H9 (cell line): ENCODE data around the gene PPBP. TPM values are rescaled to one million over a fixed set of nuclear protein-coding genes. Genes with fewer than 3 reads are reported as not detected.

ENCODE experiments used
- DNase-seq: peaks from one replicate; pipeline ENCODE4 v3.0.0-alpha.2; 2017
- H2AFZ ChIP-seq: one replicate; pipeline ENCODE4 v1.6.1; 2013; ENCODE audit warnings: mild to moderate bottlenecking, low read length, control low read depth, moderate library complexity
- H2AK5ac ChIP-seq: 2 replicates; pipeline ENCODE4 v1.6.1; 2013; ENCODE audit warnings: low read length, control low read depth, mixed read lengths; ENCODE audit not compliant: insufficient read length
- H2BK120ac ChIP-seq: one replicate; pipeline ENCODE4 v1.6.1; 2013; ENCODE audit warnings: low read depth, mild to moderate bottlenecking, low read length, control low read depth, inconsistent platforms; ENCODE audit not compliant: poor library complexity, severe bottlenecking
- H2BK12ac ChIP-seq: 2 replicates; pipeline ENCODE4 v1.6.1; 2013; ENCODE audit warnings: low read length, control low read depth, mixed read lengths, low read depth; ENCODE audit not compliant: insufficient read length
- H2BK15ac ChIP-seq: 2 replicates; pipeline ENCODE4 v1.6.1; 2013; ENCODE audit warnings: low read depth, low read length, control low read depth
- H2BK20ac ChIP-seq: one replicate; pipeline ENCODE4 v1.6.1; 2013; ENCODE audit warnings: low read depth, mild to moderate bottlenecking, low read length, control low read depth, inconsistent platforms; ENCODE audit not compliant: poor library complexity, severe bottlenecking
- H2BK5ac ChIP-seq: 2 replicates; pipeline ENCODE4 v1.6.1; 2013; ENCODE audit warnings: low read length, control low read depth, mixed read lengths; ENCODE audit not compliant: insufficient read length
- H3K14ac ChIP-seq: 2 replicates; pipeline ENCODE4 v1.6.1; 2013; ENCODE audit warnings: low read length, control low read depth; ENCODE audit not compliant: insufficient read depth
- H3K18ac ChIP-seq: 2 replicates; pipeline ENCODE4 v1.6.1; 2013; ENCODE audit warnings: low read depth, mild to moderate bottlenecking, mixed read lengths, low read length, control low read depth; ENCODE audit not compliant: insufficient read length
- H3K23ac ChIP-seq: 2 replicates; pipeline ENCODE4 v1.6.1; 2013; ENCODE audit warnings: low read length, control low read depth, mixed read lengths, low read depth; ENCODE audit not compliant: insufficient read length
- H3K23me2 ChIP-seq: 2 replicates; pipeline ENCODE4 v1.6.1; 2013; ENCODE audit warnings: low read depth, mild to moderate bottlenecking, mixed read lengths, low read length, control low read depth; ENCODE audit not compliant: insufficient read length, poor library complexity, severe bottlenecking
- H3K27ac ChIP-seq: 2 replicates; pipeline ENCODE4 v1.5.1; 2013; ENCODE audit warnings: low read length, control low read depth, mixed read lengths, low read depth; ENCODE audit not compliant: insufficient read length
- H3K27me3 ChIP-seq: 2 replicates; pipeline ENCODE4 v1.6.1; 2013; ENCODE audit warnings: low read length, control low read depth, inconsistent platforms; ENCODE audit not compliant: insufficient read depth
- H3K4ac ChIP-seq: 2 replicates; pipeline ENCODE4 v1.6.1; 2013; ENCODE audit warnings: low read depth, mild to moderate bottlenecking, control low read depth, inconsistent platforms, low read length, moderate library complexity
- H3K4me1 ChIP-seq: 2 replicates; pipeline ENCODE4 v1.6.1; 2013; ENCODE audit warnings: low read length, control low read depth, inconsistent platforms; ENCODE audit not compliant: insufficient read depth
- H3K4me2 ChIP-seq: 2 replicates; pipeline ENCODE4 v1.6.1; 2013; ENCODE audit warnings: low read length, control low read depth, mixed read lengths; ENCODE audit not compliant: insufficient read length, insufficient read depth
- H3K56ac ChIP-seq: 2 replicates; pipeline ENCODE4 v1.6.1; 2013; ENCODE audit warnings: low read depth, mild to moderate bottlenecking, mixed read lengths, low read length, control low read depth; ENCODE audit not compliant: insufficient read length
- H3K79me1 ChIP-seq: 2 replicates; pipeline ENCODE4 v1.6.1; 2013; ENCODE audit warnings: low read depth, mild to moderate bottlenecking, moderate library complexity, low read length, control low read depth, inconsistent platforms; ENCODE audit not compliant: insufficient read depth, poor library complexity, severe bottlenecking
- H3K79me2 ChIP-seq: 2 replicates; pipeline ENCODE4 v1.6.1; 2013; ENCODE audit warnings: low read length, control low read depth, inconsistent platforms; ENCODE audit not compliant: insufficient read depth
- H3K9ac ChIP-seq: 2 replicates; pipeline ENCODE4 v1.6.1; 2013; ENCODE audit warnings: low read length, control low read depth, mixed read lengths; ENCODE audit not compliant: insufficient read length; ENCODE audit errors: extremely low read depth
- H3K9me3 ChIP-seq: one replicate; pipeline ENCODE4 v1.6.1; 2013; ENCODE audit warnings: low read depth, low read length, inconsistent platforms; ENCODE audit not compliant: control insufficient read depth
- H3T11ph ChIP-seq: one replicate; pipeline ENCODE4 v1.6.1; 2013; ENCODE audit warnings: mild to moderate bottlenecking, low read length, control low read depth, inconsistent platforms
- H4K20me1 ChIP-seq: one replicate; pipeline ENCODE4 v1.6.1; 2013; ENCODE audit not compliant: control insufficient read depth, insufficient read length, insufficient read depth
- H4K5ac ChIP-seq: 2 replicates; pipeline ENCODE4 v1.6.1; 2013; ENCODE audit warnings: low read depth, mild to moderate bottlenecking, mixed read lengths, low read length, control low read depth; ENCODE audit not compliant: insufficient read length
- H4K8ac ChIP-seq: replicated peaks from 2 replicates; pipeline ENCODE4 v1.6.1; 2013; ENCODE audit warnings: low read length, control low read depth, mixed read lengths, low read depth; ENCODE audit not compliant: insufficient read length
- H4K91ac ChIP-seq: 2 replicates; pipeline ENCODE4 v1.6.1; 2013; ENCODE audit warnings: low read depth, mild to moderate bottlenecking, moderate library complexity, mixed read lengths, low read length, control low read depth; ENCODE audit not compliant: insufficient read length
- H3K27ac Mint-ChIP-seq, 3 experiments: 2 replicates in 2 of 3; 3 replicates in 1 of 3; pipeline ENCODE4 v1.8.0; 2020 to 2021; ENCODE audit warnings: mixed read lengths in 3 of 3, mild to moderate bottlenecking in 1 of 3, moderate library complexity in 1 of 3
- H3K27me3 Mint-ChIP-seq: 2 replicates; pipeline ENCODE4 v1.8.0; 2021; ENCODE audit warnings: low read depth, mild to moderate bottlenecking, moderate library complexity, mixed read lengths
- H3K36me3 Mint-ChIP-seq, 3 experiments: 2 replicates in 2 of 3; 3 replicates in 1 of 3; pipeline ENCODE4 v1.8.0; 2020 to 2021; ENCODE audit warnings: low read depth in 3 of 3, mixed read lengths in 3 of 3; ENCODE audit not compliant: insufficient read depth in 1 of 3
- H3K4me1 Mint-ChIP-seq, 2 experiments: 2 replicates each; pipeline ENCODE4 v1.8.0; 2020; ENCODE audit warnings: mixed read lengths in 2 of 2
- H3K4me3 Mint-ChIP-seq, 2 experiments: 2 replicates in 1 of 2; 3 replicates in 1 of 2; pipeline ENCODE4 v1.8.0; 2020 to 2021; ENCODE audit warnings: mild to moderate bottlenecking in 2 of 2, mixed read lengths in 2 of 2, moderate library complexity in 1 of 2
- H3K9me3 Mint-ChIP-seq, 2 experiments: 2 replicates in 1 of 2; 3 replicates in 1 of 2; pipeline ENCODE4 v1.8.0; 2020; ENCODE audit warnings: mild to moderate bottlenecking in 2 of 2, mixed read lengths in 2 of 2, moderate library complexity in 1 of 2
- WGBS: extraction: QIAGEN DNeasy Blood & Tissue Kit; methylation state at CpG from one replicate; pipeline ENCODE4 v1.1.7; 2013; ENCODE audit warnings: missing lambda C conversion rate, low lambda C conversion rate, mixed read lengths; ENCODE audit not compliant: insufficient read length; ENCODE audit errors: extremely low coverage; 5-methylcytosine and 5-hydroxymethylcytosine counted together
- total RNA-seq: library from RNA; stranded (reverse); gene quantifications from 2 replicates; pipeline ENCODE4 v1.2.1, GENCODE V29; 2021
- TF ChIP-seq, protein P1 (sequence below): fragments of 200-600 bp; sonication (generic); conservative IDR thresholded peaks from 3 replicates; pipeline ENCODE4 v1.8.0; 2021; ENCODE audit warnings: antibody characterized with exemption, mild to moderate bottlenecking

The PPBP gene
- total RNA-seq, 1 experiment from 2014 or later = 0.33 TPM

DNA sequence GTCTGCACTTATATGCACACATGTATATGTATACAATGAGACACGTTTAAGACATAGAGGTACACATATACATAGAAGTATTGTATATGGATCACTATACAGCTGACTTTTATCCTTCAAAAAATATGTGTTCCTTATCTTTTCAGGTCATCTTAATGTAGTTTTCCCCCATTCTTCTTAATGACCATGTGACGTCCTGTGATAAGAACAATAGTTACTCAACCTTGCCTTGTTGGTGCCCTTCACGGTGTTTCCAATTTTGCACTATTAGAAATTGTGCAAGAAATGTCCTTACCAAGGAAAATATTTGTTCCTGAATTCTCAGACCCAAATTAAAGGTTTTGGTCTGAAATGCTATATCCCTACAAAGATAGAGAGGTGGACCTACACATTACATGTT is 1.0 kb upstream of the PPBP start:
- Histone ChIP-seq H2AFZ (no peak overlapping the region), H2BK12ac (no peak overlapping the region), H2BK5ac (no peak overlapping the region), H3K23ac (no peak overlapping the region), H3K9ac (no peak overlapping the region), H3K23me2 (no peaks in the 10 kb centered on the region), H2BK20ac (no peak overlapping the region), H3K4me1 (no peaks in the 10 kb centered on the region; the same call in 1 of the 2 replicates), H4K5ac (no peak overlapping the region), H3K79me2 (no peaks in the 10 kb centered on the region), H3K14ac (no peak overlapping the region), H3K27me3 (no peaks in the 10 kb centered on the region), H3K79me1 (no peaks in the 10 kb centered on the region), H4K20me1 (no peaks in the 10 kb centered on the region), H4K91ac (no peak overlapping the region), H3K9me3 (no peaks in the 10 kb centered on the region), H3T11ph (no peak overlapping the region), H3K4me2 (no peak overlapping the region), H2BK15ac (no peak overlapping the region), H3K27ac (no peak overlapping the region), H2AK5ac (no peak overlapping the region), H2BK120ac (no peak overlapping the region), H4K8ac (no peak overlapping the region), H3K56ac (no peak overlapping the region), H3K18ac (no peak overlapping the region), H3K4ac (no peak overlapping the region)
- Mint-ChIP-seq H3K4me1 (peaks cover 29 to 47% of the 10 kb centered on the region in 2 experiments), H3K9me3 (peaks cover 0 to 7% of the 10 kb centered on the region in 2 experiments; a peak in 2 of 5 replicates), H3K27me3 (no peaks in the 10 kb centered on the region), H3K36me3 (peaks cover 0 to 26% (median 14%) of the 10 kb centered on the region in 3 experiments; a peak in 5 of 7 replicates), H3K4me3 (no peak overlapping the region), H3K27ac (no peak overlapping the region)
- TF ChIP-seq, protein P1, sequence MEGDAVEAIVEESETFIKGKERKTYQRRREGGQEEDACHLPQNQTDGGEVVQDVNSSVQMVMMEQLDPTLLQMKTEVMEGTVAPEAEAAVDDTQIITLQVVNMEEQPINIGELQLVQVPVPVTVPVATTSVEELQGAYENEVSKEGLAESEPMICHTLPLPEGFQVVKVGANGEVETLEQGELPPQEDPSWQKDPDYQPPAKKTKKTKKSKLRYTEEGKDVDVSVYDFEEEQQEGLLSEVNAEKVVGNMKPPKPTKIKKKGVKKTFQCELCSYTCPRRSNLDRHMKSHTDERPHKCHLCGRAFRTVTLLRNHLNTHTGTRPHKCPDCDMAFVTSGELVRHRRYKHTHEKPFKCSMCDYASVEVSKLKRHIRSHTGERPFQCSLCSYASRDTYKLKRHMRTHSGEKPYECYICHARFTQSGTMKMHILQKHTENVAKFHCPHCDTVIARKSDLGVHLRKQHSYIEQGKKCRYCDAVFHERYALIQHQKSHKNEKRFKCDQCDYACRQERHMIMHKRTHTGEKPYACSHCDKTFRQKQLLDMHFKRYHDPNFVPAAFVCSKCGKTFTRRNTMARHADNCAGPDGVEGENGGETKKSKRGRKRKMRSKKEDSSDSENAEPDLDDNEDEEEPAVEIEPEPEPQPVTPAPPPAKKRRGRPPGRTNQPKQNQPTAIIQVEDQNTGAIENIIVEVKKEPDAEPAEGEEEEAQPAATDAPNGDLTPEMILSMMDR = no peak
- DNase-seq = no peak
- no CpG with 5 or more reads among the region's 3 CpGs for WGBS
